Measurements from ENCODE around the gene PTPN20.

PTPN20 gene

GRCh38 chr10:47049906-47050305 lies 138.7 kb downstream of the PTPN20 start:
- no peak for DNase-seq

GRCh38 chr10:47050618-47051455 lies 139.6 kb downstream of the PTPN20 start:
- no peak for DNase-seq

- DNase-seq, result no peak
Measured at GRCh38 chr10:47051741-47052238, 140.6 kb downstream of the PTPN20 start.
